ENCODE results near the gene PDZD2.
"Not testable (repeated sequence)": the region's sequence is repeated elsewhere in the genome, so short reads cannot be mapped to it uniquely, and the experiment has no call there.

The PDZD2 gene

GRCh38 chr5:31638748-31639418, at the start of gene PDZD2:
Gene PDZD2 (plus strand): TSS chr5:31639131.
- DNase-seq (ENCODE audit: low spot score) = peak; percentile 57

- no peak for DNase-seq (ENCODE audit: low spot score)
These were observed 45.3 kb upstream of the PDZD2 start for GRCh38 chr5:31593665-31594064.

- no peak for DNase-seq (ENCODE audit: low spot score)
These were observed 42.6 kb upstream of the PDZD2 start for GRCh38 chr5:31596354-31596753.

GRCh38 chr5:31598640-31599611, 40.0 kb upstream of the PDZD2 start:
- DNase-seq (ENCODE audit: low spot score) = no peak

- not testable (repeated sequence) for DNase-seq (ENCODE audit: low spot score)
These were observed 36.6 kb upstream of the PDZD2 start for GRCh38 chr5:31602305-31602704.

GRCh38 chr5:31604240-31604639, 34.7 kb upstream of the PDZD2 start:
- no peak for DNase-seq (ENCODE audit: low spot score)

GRCh38 chr5:31604644-31605043, 34.3 kb upstream of the PDZD2 start:
- no peak for DNase-seq (ENCODE audit: low spot score)

- no peak for DNase-seq (ENCODE audit: low spot score)
These were observed 33.0 kb upstream of the PDZD2 start for GRCh38 chr5:31605920-31606319.

GRCh38 chr5:31607546-31607945, 31.4 kb upstream of the PDZD2 start:
- no peak for DNase-seq (ENCODE audit: low spot score)

- no peak for DNase-seq (ENCODE audit: low spot score)
These were observed 27.9 kb upstream of the PDZD2 start for GRCh38 chr5:31611002-31611401.

- DNase-seq (ENCODE audit: low spot score) = no peak
These were observed 25.3 kb upstream of the PDZD2 start for GRCh38 chr5:31613651-31614050.

GRCh38 chr5:31614151-31615020, 24.5 kb upstream of the PDZD2 start:
- no peak for DNase-seq (ENCODE audit: low spot score)

GRCh38 chr5:31617867-31618266, 21.1 kb upstream of the PDZD2 start:
- DNase-seq (ENCODE audit: low spot score) = no peak

GRCh38 chr5:31620026-31620425, 18.9 kb upstream of the PDZD2 start:
- DNase-seq (ENCODE audit: low spot score) = no peak

- DNase-seq (ENCODE audit: low spot score) = no peak
These were observed 15.7 kb upstream of the PDZD2 start for GRCh38 chr5:31623249-31623648.

- no peak for DNase-seq (ENCODE audit: low spot score)
These were observed 13.5 kb upstream of the PDZD2 start for GRCh38 chr5:31625394-31625793.

- DNase-seq (ENCODE audit: low spot score) = no peak
These were observed 12.8 kb upstream of the PDZD2 start for GRCh38 chr5:31626156-31626555.

- no peak for DNase-seq (ENCODE audit: low spot score)
These were observed 12.2 kb upstream of the PDZD2 start for GRCh38 chr5:31626604-31627234.

- DNase-seq (ENCODE audit: low spot score) = no peak
These were observed 8.0 kb upstream of the PDZD2 start for GRCh38 chr5:31630931-31631330.

GRCh38 chr5:31632460-31632859, 6.5 kb upstream of the PDZD2 start:
- no peak for DNase-seq (ENCODE audit: low spot score)

GRCh38 chr5:31635446-31635845, 3.5 kb upstream of the PDZD2 start:
- no peak for DNase-seq (ENCODE audit: low spot score)

GRCh38 chr5:31637851-31638250, 1.1 kb upstream of the PDZD2 start:
- DNase-seq (ENCODE audit: low spot score) = no peak

All from activated CD4-positive, alpha-beta T cell treated with anti-CD3 and anti-CD28 coated beads, Interleukin-2, Interleukin-4, amounts not matched to agents 100 ng/mL and 50 ng/mL, durations not matched to agents 16 hours and 8 hours (primary cell).